SK-N-SH treated with all-trans-retinoic acid at 6 μM for 48 hours (cell line): ENCODE measurements around the gene PPP1R3E.
A peak's percentile ranks its signal among the peaks of the same experiment; 100 is the strongest.

Experiments
- ATAC-seq: fragments of 200-7000 bp; cut with Tn5 transposase; 3 replicates; pipeline ENCODE4 v1.9.1; 2020; ENCODE audit warnings: mild to moderate bottlenecking, moderate library complexity
- ARNTL ChIP-seq: fragments of 450-650 bp; formaldehyde crosslinking; IDR thresholded peaks from 2 replicates; pipeline ENCODE4 v1.5.0; 2020; ENCODE audit warnings: low read depth, mild to moderate bottlenecking, moderate library complexity, borderline replicate concordance
- CREB5 ChIP-seq: fragments of 250-450 bp; sonication (Bioruptor Pico); IDR thresholded peaks from 2 replicates; pipeline ENCODE4 v1.5.1; 2020; ENCODE audit warnings: low read depth, mild to moderate bottlenecking, moderate library complexity
- CSRNP3 ChIP-seq: fragments of 250-450 bp; sonication (Bioruptor Pico); IDR thresholded peaks from 2 replicates; pipeline ENCODE4 v1.5.1; 2021; ENCODE audit warnings: mild to moderate bottlenecking, moderate library complexity
- ESRRG ChIP-seq: fragments of 250-450 bp; sonication (Bioruptor Pico); IDR thresholded peaks from 2 replicates; pipeline ENCODE4 v1.6.1; 2021; ENCODE audit warnings: mild to moderate bottlenecking
- GLIS3 ChIP-seq: fragments of 250-450 bp; sonication (Bioruptor Pico); IDR thresholded peaks from 2 replicates; pipeline ENCODE4 v1.5.0; 2020; ENCODE audit warnings: mild to moderate bottlenecking, moderate library complexity
- ISL1 ChIP-seq: fragments of 250-450 bp; sonication (Bioruptor Pico); IDR thresholded peaks from 2 replicates; pipeline ENCODE4 v2.1.2; 2022; ENCODE audit warnings: mild to moderate bottlenecking, moderate library complexity
- PATZ1 ChIP-seq: fragments of 250-450 bp; sonication (Bioruptor Pico); IDR thresholded peaks from 2 replicates; pipeline ENCODE4 v1.8.0; 2020; ENCODE audit warnings: mild to moderate bottlenecking, moderate library complexity, borderline replicate concordance
- POU6F1 ChIP-seq: fragments of 250-450 bp; sonication (Bioruptor Pico); IDR thresholded peaks from 2 replicates; pipeline ENCODE4 v1.8.0; 2021; ENCODE audit warnings: low read depth, mild to moderate bottlenecking, moderate library complexity, borderline replicate concordance
- PPARA ChIP-seq: fragments of 250-450 bp; sonication (Bioruptor Pico); IDR thresholded peaks from 2 replicates; pipeline ENCODE4 v1.5.0; 2020; ENCODE audit warnings: mild to moderate bottlenecking, borderline replicate concordance
- RARB ChIP-seq: fragments of 250-450 bp; sonication (Bioruptor Pico); IDR thresholded peaks from 2 replicates; pipeline ENCODE4 v1.8.0; 2021; ENCODE audit warnings: mild to moderate bottlenecking, moderate library complexity
- SNAI2 ChIP-seq: fragments of 250-450 bp; sonication (Bioruptor Pico); IDR thresholded peaks from 2 replicates; pipeline ENCODE4 v1.5.0; 2020; ENCODE audit warnings: mild to moderate bottlenecking, moderate library complexity
- TCF4 ChIP-seq: fragments of 250-450 bp; sonication (Bioruptor Pico); IDR thresholded peaks from 2 replicates; pipeline ENCODE4 v1.8.0; 2021; ENCODE audit warnings: mild to moderate bottlenecking, moderate library complexity, borderline replicate concordance
- TSHZ2 ChIP-seq: fragments of 250-450 bp; sonication (Bioruptor Pico); IDR thresholded peaks from 2 replicates; pipeline ENCODE4 v1.5.0; 2020; ENCODE audit warnings: mild to moderate bottlenecking, moderate library complexity
- ZC3H10 ChIP-seq: fragments of 250-450 bp; sonication (Bioruptor Pico); IDR thresholded peaks from 2 replicates; pipeline ENCODE4 v1.5.1; 2021; ENCODE audit warnings: mild to moderate bottlenecking, moderate library complexity
- ZFP3 ChIP-seq: fragments of 250-450 bp; sonication (Bioruptor Pico); IDR thresholded peaks from 2 replicates; pipeline ENCODE4 v1.5.0; 2020; ENCODE audit warnings: mild to moderate bottlenecking, moderate library complexity
- ZFP30 ChIP-seq: fragments of 450-650 bp; formaldehyde crosslinking; IDR thresholded peaks from 2 replicates; pipeline ENCODE4 v1.5.0; 2022; ENCODE audit warnings: mild to moderate bottlenecking, moderate library complexity
- ZNF565 ChIP-seq: fragments of 450-650 bp; formaldehyde crosslinking; conservative IDR thresholded peaks from 2 replicates; pipeline ENCODE4 v1.5.0; 2020; ENCODE audit warnings: low read depth, mild to moderate bottlenecking, moderate library complexity
- ZNF70 ChIP-seq: fragments of 450-650 bp; formaldehyde crosslinking; IDR thresholded peaks from 2 replicates; pipeline ENCODE4 v1.5.0; 2020; ENCODE audit warnings: mild to moderate bottlenecking, moderate library complexity
- ZNF8 ChIP-seq: fragments of 450-650 bp; formaldehyde crosslinking; IDR thresholded peaks from 2 replicates; pipeline ENCODE4 v1.5.0; 2020; ENCODE audit warnings: mild to moderate bottlenecking, moderate library complexity

The PPP1R3E gene

GRCh38 chr14:23302290-23303225 is at the start of gene PPP1R3E:
TSS of gene PPP1R3E (minus strand) at chr14:23302859. CDS start at chr14:23302576, 283 bp downstream.
- ATAC-seq, result peak; percentile 70
- TF ChIP-seq ZFP30 (CRISPR knock-in tag) (no peak), RARB (CRISPR knock-in tag) (no peak), ZFP3 (0 out of 2 replicates have a peak, but pooled peaks have one; percentile 49), ZC3H10 (no peak), GLIS3 (CRISPR knock-in tag) (no peak)

GRCh38 chr14:23351681-23352505 is 49.2 kb upstream of the PPP1R3E start:
- peak; percentile 58 for ATAC-seq
- TF ChIP-seq PATZ1 (CRISPR knock-in tag) (0 out of 2 replicates have a peak, but pooled peaks have one; percentile 28), GLIS3 (CRISPR knock-in tag) (no peak)

- ATAC-seq, result no peak
- TF ChIP-seq ZNF8 (CRISPR knock-in tag), result no peak
- no peak for TF ChIP-seq RARB (CRISPR knock-in tag)
- no peak for TF ChIP-seq ZC3H10
- TF ChIP-seq PATZ1 (CRISPR knock-in tag), result no peak
- TF ChIP-seq CSRNP3 (CRISPR knock-in tag), result no peak
- no peak for TF ChIP-seq PPARA
- no peak for TF ChIP-seq TCF4
- TF ChIP-seq ZFP30 (CRISPR knock-in tag), result no peak
- no peak for TF ChIP-seq POU6F1 (CRISPR knock-in tag)
- TF ChIP-seq ARNTL (CRISPR knock-in tag), result no peak
- no peak for TF ChIP-seq CREB5 (CRISPR knock-in tag)
- TF ChIP-seq ESRRG, result no peak
- no peak for TF ChIP-seq SNAI2 (CRISPR knock-in tag)
- TF ChIP-seq GLIS3 (CRISPR knock-in tag), result no peak
- TF ChIP-seq ZNF70 (CRISPR knock-in tag), result no peak
Measured at GRCh38 chr14:23349156-23349845, 46.6 kb upstream of the PPP1R3E start.

GRCh38 chr14:23348297-23348655 is 45.6 kb upstream of the PPP1R3E start:
- ATAC-seq, result no peak
- TF ChIP-seq TCF4 (no peak), ISL1 (CRISPR knock-in tag) (no peak), PATZ1 (CRISPR knock-in tag) (no peak), GLIS3 (CRISPR knock-in tag) (no peak), ZNF565 (CRISPR knock-in tag) (no peak), ZC3H10 (no peak), ARNTL (CRISPR knock-in tag) (no peak), ESRRG (no peak), TSHZ2 (CRISPR knock-in tag) (no peak)
